HEK293 (cell line): Measurements from ENCODE around the gene IGSF9B.

Experiments used
- CTCF ChIA-PET: fragments of 350-600 bp; formaldehyde crosslinking; extraction: SDS; loops from one replicate; lab custom pipeline; 2021; ENCODE audit warnings: antibody characterized with exemption; lab: Yijun Ruan, JAX
- POLR2A ChIA-PET: fragments of 300-600 bp; formaldehyde crosslinking; extraction: SDS; loops from one replicate; lab custom pipeline; 2020; ENCODE audit warnings: antibody characterized with exemption, inconsistent platforms; lab: Yijun Ruan, JAX
- H3K27ac ChIP-seq: fragments of 200-500 bp; sonication (Bioruptor generic); 2 replicates; pipeline ENCODE4 v1.5.1; 2014; ENCODE audit warnings: low read depth, low read length, control low read depth, inconsistent platforms; ENCODE audit errors: extremely low read depth
- H3K36me3 ChIP-seq, 2 experiments: fragments of 200-500 bp in 1 of 2; sonication (Bioruptor generic) in 1 of 2; 1 replicate in 1 of 2; 2 replicates in 1 of 2; pipeline ENCODE4 v1.5.1; 2014 to 2017; ENCODE audit warnings: inconsistent platforms in 2 of 2, low read length in 2 of 2; ENCODE audit not compliant: control insufficient read depth in 2 of 2, insufficient read depth in 1 of 2
- H3K4me1 ChIP-seq: fragments of 200-500 bp; sonication (Bioruptor generic); 2 replicates; pipeline ENCODE4 v1.5.1; 2014; ENCODE audit warnings: mild to moderate bottlenecking, low read length, inconsistent platforms; ENCODE audit not compliant: control insufficient read depth, insufficient read depth
- H3K4me3 ChIP-seq: 2 replicates; pipeline ENCODE4 v1.5.1; 2011; ENCODE audit warnings: low read depth, mild to moderate bottlenecking, control low read depth, low read length, moderate library complexity
- H3K9me3 ChIP-seq: fragments of 200-500 bp; sonication (Bioruptor generic); 2 replicates; pipeline ENCODE4 v1.5.1; 2014; ENCODE audit warnings: low read depth, low read length, inconsistent platforms; ENCODE audit not compliant: control insufficient read depth, insufficient read depth
- ATF2 ChIP-seq: fragments of 450-650 bp; formaldehyde crosslinking; IDR thresholded peaks from 2 replicates; pipeline ENCODE4 v1.5.1; 2016; ENCODE audit warnings: missing biosample characterization, missing genetic modification characterization, low read depth
- GFI1B ChIP-seq: fragments of 450-650 bp; formaldehyde crosslinking; IDR thresholded peaks from 2 replicates; pipeline ENCODE4 v1.5.1; 2016; ENCODE audit warnings: missing biosample characterization, missing genetic modification characterization
- GLIS1 ChIP-seq: fragments of 450-650 bp; formaldehyde crosslinking; IDR thresholded peaks from 2 replicates; pipeline ENCODE4 v1.5.1; 2016; ENCODE audit warnings: missing biosample characterization, missing genetic modification characterization
- MYNN ChIP-seq: fragments of 450-650 bp; formaldehyde crosslinking; IDR thresholded peaks from 2 replicates; pipeline ENCODE4 v1.5.1; 2016; ENCODE audit warnings: missing biosample characterization, missing genetic modification characterization, borderline replicate concordance
- PBX3 ChIP-seq: sonication (generic); formaldehyde crosslinking; IDR thresholded peaks from 2 replicates; pipeline ENCODE4 v1.8.1; 2022; ENCODE audit warnings: mild to moderate bottlenecking, moderate library complexity, missing genetic modification reagents
- PRDM1 ChIP-seq: fragments of 450-650 bp; formaldehyde crosslinking; IDR thresholded peaks from 2 replicates; pipeline ENCODE4; 2016; ENCODE audit warnings: missing biosample characterization, missing genetic modification characterization
- PRDM2 ChIP-seq: fragments of 450-650 bp; formaldehyde crosslinking; IDR thresholded peaks from 2 replicates; pipeline ENCODE4 v1.5.1; 2016; ENCODE audit warnings: missing biosample characterization, missing genetic modification characterization, borderline replicate concordance
- PRDM6 ChIP-seq: fragments of 450-650 bp; formaldehyde crosslinking; IDR thresholded peaks from 2 replicates; pipeline ENCODE4 v1.5.1; 2017; ENCODE audit warnings: missing biosample characterization, missing genetic modification characterization
- TRIM28 ChIP-seq: IDR thresholded peaks from 2 replicates; pipeline ENCODE4 v1.6.1; 2011; ENCODE audit warnings: low read length, control low read depth, borderline replicate concordance
- TSHZ1 ChIP-seq: fragments of 450-650 bp; formaldehyde crosslinking; IDR thresholded peaks from 2 replicates; pipeline ENCODE4 v1.5.1; 2016; ENCODE audit warnings: missing biosample characterization, missing genetic modification characterization, borderline replicate concordance
- YY2 ChIP-seq: fragments of 450-650 bp; formaldehyde crosslinking; IDR thresholded peaks from 2 replicates; pipeline ENCODE4 v1.5.1; 2016; ENCODE audit warnings: missing biosample characterization, missing genetic modification characterization
- ZBTB21 ChIP-seq: fragments of 450-650 bp; formaldehyde crosslinking; IDR thresholded peaks from 2 replicates; pipeline ENCODE4 v1.5.1; 2017; ENCODE audit warnings: missing biosample characterization, missing genetic modification characterization
- ZNF221 ChIP-seq: fragments of 450-650 bp; formaldehyde crosslinking; IDR thresholded peaks from 2 replicates; pipeline ENCODE4 v1.5.1; 2017; ENCODE audit warnings: missing biosample characterization, missing genetic modification characterization, borderline replicate concordance
- ZNF274 ChIP-seq, 2 experiments: fragments of 200-500 bp in 1 of 2; fragments of 450-650 bp in 1 of 2; sonication (Bioruptor generic) in 1 of 2; formaldehyde crosslinking in 1 of 2; IDR thresholded peaks; 2 replicates each; pipeline versions ENCODE4 v1.5.1 to v1.6.1; 2014 to 2016; ENCODE audit warnings: borderline replicate concordance in 1 of 2, inconsistent platforms in 1 of 2, low read length in 1 of 2, missing biosample characterization in 1 of 2, missing genetic modification characterization in 1 of 2
- ZNF391 ChIP-seq: fragments of 450-650 bp; formaldehyde crosslinking; IDR thresholded peaks from 2 replicates; pipeline ENCODE4 v1.5.1; 2016; ENCODE audit warnings: low read depth, missing biosample characterization, missing genetic modification characterization, borderline replicate concordance
- ZNF561 ChIP-seq: fragments of 450-650 bp; IDR thresholded peaks from 2 replicates; pipeline ENCODE4 v1.5.1; 2018; ENCODE audit warnings: missing biosample characterization, missing genetic modification characterization, borderline replicate concordance
- ZNF623 ChIP-seq: fragments of 450-650 bp; formaldehyde crosslinking; IDR thresholded peaks from 2 replicates; pipeline ENCODE4 v1.5.1; 2016; ENCODE audit warnings: missing biosample characterization, missing genetic modification characterization
- ZNF629 ChIP-seq: fragments of 450-650 bp; formaldehyde crosslinking; IDR thresholded peaks from 2 replicates; pipeline ENCODE4 v1.5.1; 2017; ENCODE audit warnings: missing biosample characterization, missing genetic modification characterization
- ZNF776 ChIP-seq: fragments of 450-650 bp; formaldehyde crosslinking; IDR thresholded peaks from 2 replicates; pipeline ENCODE4 v1.5.0; 2017; ENCODE audit warnings: missing biosample characterization, missing genetic modification characterization, borderline replicate concordance

Gene IGSF9B

GRCh38 chr11:133971881-133972280, 15.1 kb upstream of the IGSF9B start:
- no peak for TF ChIP-seq PRDM6 (tag by site-specific recombination)
- no peak for TF ChIP-seq GLIS1
- no peak for TF ChIP-seq TSHZ1 (tag by site-specific recombination)
- no peak for TF ChIP-seq ZNF776 (tag by site-specific recombination)
- no peak for TF ChIP-seq PRDM2 (tag by site-specific recombination)
- no peak for TF ChIP-seq MYNN (tag by site-specific recombination)
- TF ChIP-seq ZNF561, result no peak
- no peak for TF ChIP-seq ZNF391 (tag by site-specific recombination)
- no peak for TF ChIP-seq ZNF623 (tag by site-specific recombination)
- TF ChIP-seq ZNF221 (tag by site-specific recombination), result no peak
- no peak for TF ChIP-seq TRIM28
- TF ChIP-seq ZNF629 (tag by site-specific recombination), result no peak
- TF ChIP-seq ATF2 (tag by site-specific recombination), result no peak
- no peak for TF ChIP-seq GFI1B (tag by site-specific recombination)
- TF ChIP-seq ZNF274 (IDR thresholded peaks at IDR 0.05; ENCODE audit: low read length), result no peak
- TF ChIP-seq ZNF274 (tag by site-specific recombination; IDR thresholded peaks at IDR 0.05; ENCODE audit: borderline replicate concordance), result no peak
- no peak for TF ChIP-seq PRDM1 (tag by site-specific recombination)
- no peak for TF ChIP-seq YY2 (tag by site-specific recombination)
- TF ChIP-seq ZBTB21, result no peak
- TF ChIP-seq PBX3 (CRISPR knock-in tag), result no peak
- Histone ChIP-seq H3K4me3 (no peak overlapping the region), H3K9me3 (no peaks in the 10 kb centered on the region), H3K27ac (no peak overlapping the region), H3K4me1 (no peaks in the 10 kb centered on the region), H3K36me3 (no peaks in the 10 kb centered on the region)
- ChIA-PET POLR2A (no interaction called here), CTCF (no interaction called here)
